ENCODE data around the gene PET100. TPM values are rescaled to one million over a fixed set of nuclear protein-coding genes. Genes with fewer than 3 reads are reported as not detected.
A peak's percentile ranks its signal among the peaks of the same experiment; 100 is the strongest.

Gene PET100
- total RNA-seq, 1 donor from 2014 or later: 98.6 TPM

- DNase-seq (ENCODE audit: low spot score): no peak
These were observed 17.6 kb downstream of the PET100 start for GRCh38 chr19:7647156-7647555.

GRCh38 chr19:7648265-7649014 lies 18.8 kb downstream of the PET100 start:
- DNase-seq (ENCODE audit: low spot score): no peak

- no peak for DNase-seq (ENCODE audit: low spot score)
These were observed 20.6 kb downstream of the PET100 start for GRCh38 chr19:7650148-7650547.

GRCh38 chr19:7652061-7652641 lies 22.6 kb downstream of the PET100 start:
- DNase-seq (ENCODE audit: low spot score): peak; percentile 94

- DNase-seq (ENCODE audit: low spot score): no peak
These were observed 24.8 kb downstream of the PET100 start for GRCh38 chr19:7654401-7654800.

- no peak for DNase-seq (ENCODE audit: low spot score)
These were observed 26.0 kb downstream of the PET100 start for GRCh38 chr19:7655581-7655980.

GRCh38 chr19:7657131-7657751 lies 27.6 kb downstream of the PET100 start:
- DNase-seq (ENCODE audit: low spot score): no peak

- DNase-seq (ENCODE audit: low spot score): no peak
These were observed 28.7 kb downstream of the PET100 start for GRCh38 chr19:7658219-7658686.

GRCh38 chr19:7661744-7662538 lies 32.3 kb downstream of the PET100 start:
- no peak for DNase-seq (ENCODE audit: low spot score)

- no peak for DNase-seq (ENCODE audit: low spot score)
These were observed 33.1 kb downstream of the PET100 start for GRCh38 chr19:7662657-7663056.

- DNase-seq (ENCODE audit: low spot score): no peak
These were observed 34.1 kb downstream of the PET100 start for GRCh38 chr19:7663706-7664105.

GRCh38 chr19:7665076-7665475 lies 35.5 kb downstream of the PET100 start:
- DNase-seq (ENCODE audit: low spot score): no peak

GRCh38 chr19:7668842-7669241 lies 39.2 kb downstream of the PET100 start, which contains the start of gene RETN:
RETN (plus strand) TSS chr19:7669049; CDS start chr19:7669327, 278 bp downstream.
- DNase-seq (ENCODE audit: low spot score): no peak

GRCh38 chr19:7669641-7670040 lies 40.0 kb downstream of the PET100 start:
- no peak for DNase-seq (ENCODE audit: low spot score)

- DNase-seq (ENCODE audit: low spot score): no peak
These were observed 40.7 kb downstream of the PET100 start for GRCh38 chr19:7670150-7670783.

- no peak for DNase-seq (ENCODE audit: low spot score)
These were observed 41.2 kb downstream of the PET100 start for GRCh38 chr19:7670790-7671189.

GRCh38 chr19:7672522-7672921 lies 42.9 kb downstream of the PET100 start:
- DNase-seq (ENCODE audit: low spot score): no peak

GRCh38 chr19:7674010-7675005 lies 44.7 kb downstream of the PET100 start:
- no peak for DNase-seq (ENCODE audit: low spot score)

- DNase-seq (ENCODE audit: low spot score): no peak
These were observed 46.8 kb downstream of the PET100 start for GRCh38 chr19:7676376-7676775.

GRCh38 chr19:7676854-7677253 lies 47.3 kb downstream of the PET100 start, which contains the start of gene MCEMP1:
MCEMP1 (plus strand) TSS chr19:7677090; CDS start chr19:7677121, 31 bp downstream.
- DNase-seq (ENCODE audit: low spot score): no peak
